Nephron progenitor cell (in vitro differentiated cells): ENCODE data around the gene CARTPT.

Experiments
- DNase-seq: peaks from one replicate; pipeline ENCODE4 v3.0.0; 2021
- H3K27ac Mint-ChIP-seq: 2 replicates; pipeline ENCODE4 v1.8.0; 2021; ENCODE audit warnings: mild to moderate bottlenecking, moderate library complexity, mixed read lengths
- H3K27me3 Mint-ChIP-seq: 2 replicates; pipeline ENCODE4 v1.8.0; 2021; ENCODE audit warnings: mild to moderate bottlenecking, low read depth, mixed read lengths; ENCODE audit not compliant: poor library complexity
- H3K36me3 Mint-ChIP-seq: 2 replicates; pipeline ENCODE4 v1.8.0; 2021; ENCODE audit warnings: low read depth, mixed read lengths
- H3K4me1 Mint-ChIP-seq: 2 replicates; pipeline ENCODE4 v1.8.0; 2021; ENCODE audit warnings: mixed read lengths
- H3K4me3 Mint-ChIP-seq: 2 replicates; pipeline ENCODE4 v1.8.0; 2021; ENCODE audit warnings: mild to moderate bottlenecking, moderate library complexity, mixed read lengths
- H3K9me3 Mint-ChIP-seq: 2 replicates; pipeline ENCODE4 v1.8.0; 2021; ENCODE audit warnings: mild to moderate bottlenecking, moderate library complexity, mixed read lengths
- CTCF ChIP-seq: fragments of 200-600 bp; sonication (generic); IDR thresholded peaks from 2 replicates; pipeline ENCODE4 v1.5.0; 2021; ENCODE audit warnings: antibody characterized with exemption

CARTPT gene

GRCh38 chr5:71738662-71739361 lies 19.7 kb downstream of the CARTPT start:
- H3K9me3 Mint-ChIP-seq = no peaks in the 10 kb centered on the region
- H3K27me3 Mint-ChIP-seq = peaks cover 9% of the 10 kb centered on the region
- DNase-seq = no peak
- no peak for TF ChIP-seq CTCF
- H3K36me3 Mint-ChIP-seq = no peaks in the 10 kb centered on the region
- H3K4me1 Mint-ChIP-seq = peaks cover 10% of the 10 kb centered on the region
- no peak overlapping the region for H3K4me3 Mint-ChIP-seq
- H3K27ac Mint-ChIP-seq = no peak overlapping the region

GRCh38 chr5:71740015-71740753 lies 21.1 kb downstream of the CARTPT start:
- Mint-ChIP-seq H3K36me3 (no peaks in the 10 kb centered on the region), H3K27ac (no peak overlapping the region), H3K27me3 (peaks cover 15% of the 10 kb centered on the region), H3K4me3 (no peak overlapping the region), H3K4me1 (peaks cover 12% of the 10 kb centered on the region), H3K9me3 (no peaks in the 10 kb centered on the region)
- no peak for DNase-seq
- no peak for TF ChIP-seq CTCF

GRCh38 chr5:71743155-71743554 lies 24.1 kb downstream of the CARTPT start:
- no peaks in the 10 kb centered on the region for H3K9me3 Mint-ChIP-seq
- peak overlapping the region; percentile 81 for H3K27ac Mint-ChIP-seq
- H3K4me1 Mint-ChIP-seq = peaks cover 12% of the 10 kb centered on the region
- no peak for TF ChIP-seq CTCF
- DNase-seq = no peak
- H3K4me3 Mint-ChIP-seq = peak overlapping the region; percentile 20
- H3K36me3 Mint-ChIP-seq = no peaks in the 10 kb centered on the region
- peaks cover 21% of the 10 kb centered on the region for H3K27me3 Mint-ChIP-seq

GRCh38 chr5:71744009-71744790 lies 25.1 kb downstream of the CARTPT start:
- H3K4me1 Mint-ChIP-seq = peaks cover 12% of the 10 kb centered on the region
- no peak overlapping the region for H3K27ac Mint-ChIP-seq
- DNase-seq = no peak
- H3K4me3 Mint-ChIP-seq = no peak overlapping the region
- no peaks in the 10 kb centered on the region for H3K36me3 Mint-ChIP-seq
- TF ChIP-seq CTCF = no peak
- peaks cover 21% of the 10 kb centered on the region for H3K27me3 Mint-ChIP-seq
- H3K9me3 Mint-ChIP-seq = no peaks in the 10 kb centered on the region

- peaks cover 19% of the 10 kb centered on the region for H3K4me1 Mint-ChIP-seq
- no peak for DNase-seq
- H3K36me3 Mint-ChIP-seq = no peaks in the 10 kb centered on the region
- TF ChIP-seq CTCF = no peak
- no peaks in the 10 kb centered on the region for H3K9me3 Mint-ChIP-seq
- no peak overlapping the region for H3K4me3 Mint-ChIP-seq
- H3K27ac Mint-ChIP-seq = no peak overlapping the region
- peaks cover 21% of the 10 kb centered on the region for H3K27me3 Mint-ChIP-seq
Measured at GRCh38 chr5:71747182-71747581, 28.1 kb downstream of the CARTPT start.
